ENCODE measurements around the gene SOCS1.

- no peak for TF ChIP-seq CTCF (IDR thresholded peaks at IDR 0.05)
- TF ChIP-seq POLR2A (IDR thresholded peaks at IDR 0.05): no peak
- no peak for TF ChIP-seq POLR2AphosphoS5 (IDR thresholded peaks at IDR 0.05)
Measured at GRCh38 chr16:11258553-11259492, 2.8 kb upstream of the SOCS1 start.
